NCI-H2227 (cell line): Measurements from ENCODE around the gene SLC6A13.
"Not testable (repeated sequence)": the region's sequence is repeated elsewhere in the genome, so short reads cannot be mapped to it uniquely, and the experiment has no call there.

ENCODE experiments used
- DNase-seq: peaks from one replicate; lab custom pipeline; 2025; ENCODE audit not compliant: unreplicated experiment; lab: John Stamatoyannopoulos, UW

Gene SLC6A13

GRCh38 chr12:217029-217428, 45.6 kb downstream of the SLC6A13 start:
- DNase-seq, result not testable (repeated sequence)

GRCh38 chr12:215116-215515, 47.5 kb downstream of the SLC6A13 start:
- DNase-seq, result no peak

GRCh38 chr12:214003-214741, 48.5 kb downstream of the SLC6A13 start, which contains the start of gene SLC6A12:
TSS of gene SLC6A12 (minus strand) at chr12:214157. CDS start at chr12:209986, 4,171 bp downstream.
- no peak for DNase-seq

- DNase-seq, result no peak
These were observed 49.1 kb downstream of the SLC6A13 start for GRCh38 chr12:213527-213932.

- DNase-seq, result no peak
These were observed 49.7 kb downstream of the SLC6A13 start for GRCh38 chr12:212715-213526.

- DNase-seq, result no peak
These were observed 50.3 kb downstream of the SLC6A13 start for GRCh38 chr12:212415-212714.

- no peak for DNase-seq
These were observed 50.8 kb downstream of the SLC6A13 start for GRCh38 chr12:211639-212414.

GRCh38 chr12:211142-211465, 51.5 kb downstream of the SLC6A13 start:
- no peak for DNase-seq

GRCh38 chr12:210277-211141, 52.1 kb downstream of the SLC6A13 start:
- DNase-seq, result no peak

- DNase-seq, result no peak
These were observed 52.8 kb downstream of the SLC6A13 start for GRCh38 chr12:209851-210250.

- DNase-seq, result no peak
These were observed 53.4 kb downstream of the SLC6A13 start for GRCh38 chr12:209246-209645.

- no peak for DNase-seq
These were observed 53.8 kb downstream of the SLC6A13 start for GRCh38 chr12:208813-209212.

- DNase-seq, result no peak
These were observed 54.8 kb downstream of the SLC6A13 start for GRCh38 chr12:207804-208203.

- no peak for DNase-seq
These were observed 55.7 kb downstream of the SLC6A13 start for GRCh38 chr12:206746-207440.

GRCh38 chr12:205026-205425, 57.6 kb downstream of the SLC6A13 start:
- DNase-seq, result no peak

- no peak for DNase-seq
These were observed 58.4 kb downstream of the SLC6A13 start for GRCh38 chr12:204261-204678.

- peak; percentile 4 for DNase-seq
These were observed 59.0 kb downstream of the SLC6A13 start for GRCh38 chr12:203462-204260.

- no peak for DNase-seq
These were observed 59.6 kb downstream of the SLC6A13 start for GRCh38 chr12:203074-203461.

GRCh38 chr12:202081-202731, 60.4 kb downstream of the SLC6A13 start:
- peak; percentile 2 for DNase-seq
